Chondrocyte (in vitro differentiated cells): ENCODE data around the gene U2AF1L4. TPM values are rescaled to one million over a fixed set of nuclear protein-coding genes. Genes with fewer than 3 reads are reported as not detected.

Experiments used
- DNase-seq: peaks from one replicate; pipeline ENCODE4 v3.0.0; 2021; ENCODE audit warnings: mixed read lengths, low spot score
- H3K27ac Mint-ChIP-seq: one replicate; pipeline ENCODE4 v1.8.0; 2021; ENCODE audit warnings: mild to moderate bottlenecking, moderate library complexity, mixed read lengths; ENCODE audit not compliant: unreplicated experiment
- H3K27me3 Mint-ChIP-seq: 2 replicates; pipeline ENCODE4 v1.8.0; 2021; ENCODE audit warnings: low read depth, mixed read lengths
- H3K36me3 Mint-ChIP-seq: 2 replicates; pipeline ENCODE4 v1.8.0; 2021; ENCODE audit warnings: low read depth, mixed read lengths
- H3K4me1 Mint-ChIP-seq: 2 replicates; pipeline ENCODE4 v1.8.0; 2021; ENCODE audit warnings: low read depth, mild to moderate bottlenecking, mixed read lengths
- H3K4me3 Mint-ChIP-seq: one replicate; pipeline ENCODE4 v1.8.0; 2021; ENCODE audit warnings: mild to moderate bottlenecking, moderate library complexity, mixed read lengths; ENCODE audit not compliant: unreplicated experiment
- H3K9me3 Mint-ChIP-seq: 2 replicates; pipeline ENCODE4 v1.8.0; 2021; ENCODE audit warnings: low read depth, mixed read lengths
- total RNA-seq: library from RNA; stranded (reverse); gene quantifications from 3 replicates; pipeline ENCODE4 v1.2.1, GENCODE V29; 2021
- TF ChIP-seq, protein P1 (sequence below): fragments of 200-600 bp; sonication (generic); IDR thresholded peaks from 2 replicates; pipeline ENCODE4 v1.5.0; 2021; ENCODE audit warnings: antibody characterized with exemption, mild to moderate bottlenecking, moderate library complexity

The U2AF1L4 gene
- total RNA-seq, 1 donor from 2014 or later, result 24.7 TPM

DNA sequence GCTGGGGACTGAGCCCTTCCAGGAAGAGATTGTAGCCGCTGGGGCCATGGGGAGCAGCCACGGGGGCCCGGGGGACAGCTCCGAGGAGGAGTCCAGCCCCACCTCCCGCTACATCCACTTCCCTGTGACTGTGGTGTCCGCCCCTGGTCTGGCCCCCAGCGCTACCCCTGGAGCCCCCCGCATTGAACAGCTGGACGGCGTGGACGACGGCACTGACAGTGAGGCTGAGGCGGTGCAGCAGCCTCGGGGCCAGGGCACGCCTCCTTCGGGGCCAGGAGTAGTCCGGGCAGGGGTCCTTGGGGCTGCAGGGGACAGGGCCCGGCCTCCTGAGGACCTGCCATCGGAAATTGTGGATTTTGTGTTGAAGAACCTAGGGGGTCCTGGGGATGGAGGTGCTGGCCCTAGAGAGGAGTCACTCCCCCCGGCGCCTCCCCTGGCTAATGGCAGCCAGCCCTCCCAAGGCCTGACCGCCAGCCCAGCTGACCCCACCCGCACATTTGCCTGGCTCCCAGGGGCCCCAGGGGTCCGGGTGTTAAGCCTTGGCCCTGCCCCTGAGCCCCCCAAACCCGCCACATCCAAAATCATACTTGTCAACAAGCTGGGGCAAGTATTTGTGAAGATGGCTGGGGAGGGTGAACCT lies 12.6 kb downstream of the U2AF1L4 start:
- DNase-seq, result peak; percentile 89
- H3K4me3 Mint-ChIP-seq, result no peak overlapping the region
- TF ChIP-seq, protein P1, sequence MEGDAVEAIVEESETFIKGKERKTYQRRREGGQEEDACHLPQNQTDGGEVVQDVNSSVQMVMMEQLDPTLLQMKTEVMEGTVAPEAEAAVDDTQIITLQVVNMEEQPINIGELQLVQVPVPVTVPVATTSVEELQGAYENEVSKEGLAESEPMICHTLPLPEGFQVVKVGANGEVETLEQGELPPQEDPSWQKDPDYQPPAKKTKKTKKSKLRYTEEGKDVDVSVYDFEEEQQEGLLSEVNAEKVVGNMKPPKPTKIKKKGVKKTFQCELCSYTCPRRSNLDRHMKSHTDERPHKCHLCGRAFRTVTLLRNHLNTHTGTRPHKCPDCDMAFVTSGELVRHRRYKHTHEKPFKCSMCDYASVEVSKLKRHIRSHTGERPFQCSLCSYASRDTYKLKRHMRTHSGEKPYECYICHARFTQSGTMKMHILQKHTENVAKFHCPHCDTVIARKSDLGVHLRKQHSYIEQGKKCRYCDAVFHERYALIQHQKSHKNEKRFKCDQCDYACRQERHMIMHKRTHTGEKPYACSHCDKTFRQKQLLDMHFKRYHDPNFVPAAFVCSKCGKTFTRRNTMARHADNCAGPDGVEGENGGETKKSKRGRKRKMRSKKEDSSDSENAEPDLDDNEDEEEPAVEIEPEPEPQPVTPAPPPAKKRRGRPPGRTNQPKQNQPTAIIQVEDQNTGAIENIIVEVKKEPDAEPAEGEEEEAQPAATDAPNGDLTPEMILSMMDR, result no peak
- no peaks in the 10 kb centered on the region for H3K9me3 Mint-ChIP-seq
- no peaks in the 10 kb centered on the region for H3K4me1 Mint-ChIP-seq
- no peak overlapping the region for H3K27ac Mint-ChIP-seq
- H3K27me3 Mint-ChIP-seq, result no peaks in the 10 kb centered on the region
- H3K36me3 Mint-ChIP-seq, result peaks cover 46% of the 10 kb centered on the region

DNA sequence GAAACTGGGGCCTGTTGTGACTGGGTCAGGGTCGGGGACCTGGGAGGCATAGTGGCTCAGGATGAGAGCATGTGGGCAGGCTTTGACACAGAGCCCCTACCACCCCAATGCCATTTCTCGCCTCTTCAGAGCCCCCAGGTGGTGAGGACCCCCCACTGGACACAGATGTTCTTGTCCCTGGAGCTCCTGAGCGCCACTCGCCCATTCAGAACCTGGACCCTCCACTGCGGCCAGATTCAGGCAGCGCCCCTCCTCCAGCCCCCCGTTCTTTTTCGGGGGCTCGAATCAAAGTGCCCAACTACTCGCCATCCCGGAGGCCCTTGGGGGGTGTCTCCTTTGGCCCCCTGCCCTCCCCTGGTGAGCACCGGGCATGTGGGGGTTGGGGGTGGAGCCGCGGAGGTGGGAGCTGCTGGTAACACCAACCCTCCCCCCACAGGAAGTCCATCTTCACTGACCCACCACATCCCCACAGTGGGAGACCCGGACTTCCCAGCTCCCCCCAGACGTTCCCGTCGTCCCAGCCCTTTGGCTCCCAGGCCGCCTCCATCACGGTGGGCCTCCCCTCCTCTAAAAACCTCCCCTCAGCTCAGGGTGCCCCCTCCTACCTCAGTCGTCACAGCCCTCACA lies 13.3 kb downstream of the U2AF1L4 start:
- Mint-ChIP-seq H3K27me3 (no peaks in the 10 kb centered on the region), H3K4me3 (no peak overlapping the region), H3K9me3 (no peaks in the 10 kb centered on the region), H3K36me3 (peaks cover 48% of the 10 kb centered on the region), H3K4me1 (no peaks in the 10 kb centered on the region), H3K27ac (no peak overlapping the region)
- TF ChIP-seq, protein P1, result no peak
- DNase-seq, result no peak

DNA sequence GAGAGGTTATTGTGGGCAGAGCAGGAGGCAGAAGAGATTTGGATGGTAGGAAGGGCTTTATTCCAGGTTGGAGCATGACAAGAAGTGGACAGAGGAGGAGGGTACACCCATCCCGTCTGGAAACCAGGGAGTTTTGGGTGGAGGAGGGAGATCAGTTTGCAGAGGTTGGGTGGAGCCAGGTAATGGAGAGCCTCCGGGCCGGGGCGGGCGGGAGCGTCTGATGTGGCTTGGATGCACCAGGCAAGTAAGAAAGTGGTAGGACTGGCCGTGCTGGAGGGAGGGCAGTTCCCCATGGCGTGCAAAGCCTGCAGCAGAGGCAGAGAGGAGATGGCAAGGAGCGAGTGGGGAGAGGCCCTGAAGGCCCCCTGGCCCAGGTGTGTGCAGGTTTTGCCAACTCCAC lies 13.9 kb downstream of the U2AF1L4 start:
- Mint-ChIP-seq H3K4me3 (no peak overlapping the region), H3K9me3 (no peaks in the 10 kb centered on the region), H3K4me1 (no peaks in the 10 kb centered on the region), H3K36me3 (peaks cover 45% of the 10 kb centered on the region), H3K27me3 (no peaks in the 10 kb centered on the region), H3K27ac (no peak overlapping the region)
- no peak for DNase-seq
- TF ChIP-seq, protein P1, result no peak

DNA sequence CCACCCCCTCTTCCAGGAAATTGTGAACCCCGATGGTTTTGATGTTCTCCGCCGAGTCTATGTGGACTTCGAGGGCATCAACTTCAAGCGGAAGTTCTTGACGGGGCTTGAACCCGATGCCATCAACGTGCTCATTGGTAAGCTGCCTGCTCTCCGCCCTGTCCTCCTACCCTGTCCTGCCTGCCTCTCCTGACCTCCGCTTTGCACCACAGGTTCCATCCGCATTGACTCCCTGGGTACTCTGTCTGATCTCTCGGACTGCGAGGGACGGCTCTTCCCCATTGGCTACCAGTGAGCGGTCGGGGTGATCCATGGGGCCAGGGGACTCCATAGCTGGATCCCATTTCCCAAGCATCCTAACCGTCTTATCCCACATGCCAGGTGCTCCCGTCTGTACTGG lies 14.9 kb downstream of the U2AF1L4 start:
- H3K4me1 Mint-ChIP-seq, result no peaks in the 10 kb centered on the region
- H3K27me3 Mint-ChIP-seq, result no peaks in the 10 kb centered on the region
- H3K4me3 Mint-ChIP-seq, result no peak overlapping the region
- H3K27ac Mint-ChIP-seq, result no peak overlapping the region
- peak; percentile 65 for DNase-seq
- peaks cover 53% of the 10 kb centered on the region for H3K36me3 Mint-ChIP-seq
- no peaks in the 10 kb centered on the region for H3K9me3 Mint-ChIP-seq
- TF ChIP-seq, protein P1, result no peak

DNA sequence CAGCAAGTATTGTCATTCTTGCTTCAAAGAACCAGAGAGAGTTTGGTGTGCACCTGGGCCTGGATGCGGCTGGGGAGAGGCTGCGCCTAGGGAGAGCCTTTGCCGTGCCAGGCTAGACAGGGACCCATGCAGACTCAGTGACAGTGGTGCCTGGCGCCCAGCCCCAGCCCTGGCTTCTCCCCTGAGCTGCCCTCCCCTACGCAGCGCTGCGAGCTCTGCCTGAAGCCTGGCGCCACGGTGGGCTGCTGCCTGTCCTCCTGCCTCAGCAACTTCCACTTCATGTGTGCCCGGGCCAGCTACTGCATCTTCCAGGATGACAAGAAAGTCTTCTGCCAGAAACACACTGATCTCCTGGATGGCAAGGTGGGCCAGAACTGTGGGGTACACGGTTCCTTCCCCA lies 15.5 kb downstream of the U2AF1L4 start:
- H3K4me3 Mint-ChIP-seq, result no peak overlapping the region
- H3K27me3 Mint-ChIP-seq, result no peaks in the 10 kb centered on the region
- H3K27ac Mint-ChIP-seq, result no peak overlapping the region
- H3K4me1 Mint-ChIP-seq, result no peaks in the 10 kb centered on the region
- H3K36me3 Mint-ChIP-seq, result peaks cover 55% of the 10 kb centered on the region
- TF ChIP-seq, protein P1, result no peak
- H3K9me3 Mint-ChIP-seq, result no peaks in the 10 kb centered on the region
- peak; percentile 86 for DNase-seq
